NCI-H187 (cell line): Measurements from ENCODE around the gene FOXL1.

Source experiments
- DNase-seq, 2 experiments: peaks; one replicate each; lab custom pipeline; 2025; lab: John Stamatoyannopoulos, UW

FOXL1 gene

GRCh38 chr16:86605950-86606349, 27.6 kb downstream of the FOXL1 start:
- no peak for DNase-seq

DNA sequence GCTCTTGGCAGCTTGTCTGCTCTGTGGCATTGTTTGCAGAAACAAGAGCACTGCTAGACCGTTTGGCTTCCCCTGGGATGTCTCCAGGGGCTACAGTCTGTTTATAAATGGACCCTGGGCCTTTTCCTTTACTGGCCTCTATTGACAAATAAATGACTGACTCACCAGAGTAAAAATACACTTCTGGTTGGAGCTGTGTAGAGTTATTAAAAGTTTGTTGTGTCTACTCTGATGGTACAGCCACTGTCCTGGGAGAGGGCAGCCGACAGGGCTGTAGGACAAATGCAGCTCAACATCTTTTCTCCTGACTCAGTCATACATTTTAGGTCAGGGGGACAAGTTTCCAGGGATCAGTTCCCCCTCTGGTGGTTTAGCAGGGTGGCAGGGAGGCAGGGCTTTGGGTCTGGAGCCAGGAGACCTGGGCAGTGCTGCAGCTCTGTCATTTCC, 30.0 kb downstream of the FOXL1 start:
- DNase-seq, result no peak

DNA sequence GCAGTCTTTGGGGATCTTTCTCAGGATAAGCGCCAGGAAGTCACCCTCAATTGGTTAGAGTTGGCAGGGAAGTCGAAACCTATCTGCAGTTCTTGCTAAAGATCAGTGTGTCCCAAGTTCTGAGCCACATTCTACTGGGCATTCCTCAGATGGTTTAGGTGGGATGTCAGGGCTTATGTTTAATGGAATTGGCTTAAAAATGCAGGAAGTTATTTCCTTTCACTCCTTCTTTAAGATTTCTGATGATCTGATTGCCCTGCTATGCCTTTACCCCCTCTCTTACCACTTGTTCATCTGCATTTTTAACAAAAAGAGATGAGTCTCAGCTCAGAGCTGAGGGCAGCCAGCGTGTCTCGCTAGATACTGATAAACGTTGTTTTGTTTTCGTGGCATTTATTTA, 30.8 kb downstream of the FOXL1 start:
- DNase-seq, result no peak

GRCh38 chr16:86609661-86610060, 31.3 kb downstream of the FOXL1 start:
- DNase-seq, result no peak

DNA sequence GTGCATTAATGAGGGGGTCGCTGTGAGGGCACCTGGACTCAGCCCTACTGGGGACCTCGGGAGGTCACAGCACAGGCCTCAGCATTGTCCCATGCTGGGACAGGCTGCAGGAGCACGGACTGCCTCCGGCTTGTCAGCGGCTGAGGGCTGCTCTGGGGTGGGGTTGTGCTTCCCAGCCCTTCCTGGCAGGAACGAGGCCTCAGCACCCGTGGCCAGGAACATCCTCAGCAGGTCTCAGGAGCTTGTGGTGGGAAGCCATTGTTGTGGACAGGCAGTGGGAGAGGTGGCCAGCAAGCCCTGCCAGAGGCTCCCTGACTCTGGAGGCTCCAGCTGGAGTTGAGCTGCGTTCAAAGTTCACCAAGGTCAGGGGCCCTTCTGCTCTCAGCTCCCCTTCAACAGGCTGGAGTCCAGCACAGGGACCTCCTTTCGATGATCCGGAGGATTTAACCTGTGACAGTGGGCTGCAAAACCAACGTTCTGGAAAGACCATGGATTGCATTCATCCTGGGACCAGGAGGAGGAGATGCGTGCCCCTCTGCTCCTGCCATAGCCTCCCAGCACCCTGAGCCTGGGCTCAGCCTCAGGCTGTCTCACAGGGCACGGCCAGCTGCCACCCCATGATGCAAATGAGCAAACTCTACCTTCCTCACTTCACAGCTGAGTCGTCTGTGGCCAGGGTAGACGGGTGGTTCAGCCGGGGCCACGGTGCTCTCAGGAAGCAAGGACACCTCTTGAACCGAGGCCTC, 32.6 kb downstream of the FOXL1 start:
- DNase-seq, result no peak

GRCh38 chr16:86611525-86611855, 33.1 kb downstream of the FOXL1 start:
- DNase-seq, result no peak

DNA sequence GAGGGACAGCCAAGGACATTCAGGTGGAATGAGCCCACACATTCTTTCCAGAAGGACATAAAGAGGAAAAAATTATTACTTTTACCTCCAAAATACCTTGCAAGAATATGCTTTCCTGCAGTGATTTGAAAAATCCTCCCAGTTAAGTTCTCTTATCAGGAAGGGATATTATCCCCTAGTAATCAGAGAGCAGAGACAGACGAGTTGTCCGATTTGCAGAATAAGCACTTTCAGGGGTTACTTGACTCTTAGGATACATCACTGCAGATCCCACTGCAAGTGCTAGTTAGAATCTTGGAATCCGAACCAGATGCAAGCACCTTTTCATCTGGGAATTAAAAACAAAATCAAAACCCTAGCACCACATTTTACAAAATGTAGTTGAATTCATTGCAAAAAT, 33.6 kb downstream of the FOXL1 start:
- DNase-seq, result no peak

DNA sequence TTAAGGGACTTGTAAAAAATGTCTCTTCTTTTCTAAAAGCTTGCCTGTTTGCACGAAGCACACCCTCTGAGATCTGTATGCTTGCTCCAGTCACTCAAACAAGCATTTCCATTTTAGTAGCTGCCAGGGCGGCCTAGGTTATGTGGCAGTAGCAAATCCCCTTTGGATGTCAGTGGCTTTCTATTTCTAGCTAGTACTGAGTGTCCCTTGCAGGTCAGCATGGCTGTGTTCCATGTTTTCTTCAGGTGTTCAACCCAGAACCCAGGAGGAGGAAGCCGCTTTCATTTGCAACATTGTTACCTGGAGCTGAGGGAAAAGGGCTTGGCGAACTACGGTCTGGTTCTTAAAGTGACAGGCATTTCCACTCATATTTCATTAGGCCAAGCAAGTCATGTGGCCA, 36.4 kb downstream of the FOXL1 start:
- DNase-seq, result no peak

GRCh38 chr16:86616906-86617305, 38.6 kb downstream of the FOXL1 start:
- DNase-seq, result no peak

GRCh38 chr16:86618431-86619238, 40.3 kb downstream of the FOXL1 start:
- DNase-seq, result no peak

- DNase-seq, result no peak
These were observed 41.0 kb downstream of the FOXL1 start for GRCh38 chr16:86619239-86619794.

DNA sequence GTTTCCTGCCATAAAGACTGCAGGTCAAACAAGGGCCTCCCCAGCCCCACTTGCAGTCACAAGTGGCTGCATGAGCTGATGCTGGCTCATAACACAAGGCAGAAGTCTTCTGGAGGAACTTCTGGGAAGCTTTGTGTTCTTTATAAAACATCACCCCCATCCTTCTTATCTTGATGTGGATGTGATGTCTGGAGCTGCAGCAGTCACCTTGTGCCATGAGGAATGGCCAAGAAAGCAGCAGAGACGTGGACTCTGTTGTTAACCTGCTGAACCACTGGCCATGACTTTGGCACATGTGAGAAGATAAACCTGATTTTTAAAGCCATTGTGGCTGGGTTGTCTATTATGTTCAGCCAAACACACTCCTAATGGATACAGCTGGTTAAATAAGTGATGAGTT, 41.8 kb downstream of the FOXL1 start:
- no peak for DNase-seq

DNA sequence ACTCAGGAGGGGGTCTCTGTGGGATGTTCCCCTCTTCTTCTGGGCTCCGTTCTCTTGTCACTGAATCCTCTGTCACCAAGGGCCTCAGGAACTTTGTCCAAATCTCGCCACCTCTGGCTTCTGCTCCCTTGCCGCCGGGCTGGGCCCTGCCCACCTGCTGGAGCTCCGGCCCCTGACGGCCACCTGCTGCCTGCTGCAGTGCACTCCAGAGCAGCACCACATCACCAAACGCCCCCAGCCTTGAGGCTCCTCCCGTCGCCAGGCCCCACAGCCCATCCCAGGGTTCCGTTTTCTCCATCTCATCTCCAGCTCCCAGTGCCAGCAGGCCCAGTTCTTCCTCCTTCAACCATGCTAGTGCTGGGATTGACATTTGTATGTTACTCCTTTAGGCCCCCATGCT, 43.6 kb downstream of the FOXL1 start:
- no peak for DNase-seq

DNA sequence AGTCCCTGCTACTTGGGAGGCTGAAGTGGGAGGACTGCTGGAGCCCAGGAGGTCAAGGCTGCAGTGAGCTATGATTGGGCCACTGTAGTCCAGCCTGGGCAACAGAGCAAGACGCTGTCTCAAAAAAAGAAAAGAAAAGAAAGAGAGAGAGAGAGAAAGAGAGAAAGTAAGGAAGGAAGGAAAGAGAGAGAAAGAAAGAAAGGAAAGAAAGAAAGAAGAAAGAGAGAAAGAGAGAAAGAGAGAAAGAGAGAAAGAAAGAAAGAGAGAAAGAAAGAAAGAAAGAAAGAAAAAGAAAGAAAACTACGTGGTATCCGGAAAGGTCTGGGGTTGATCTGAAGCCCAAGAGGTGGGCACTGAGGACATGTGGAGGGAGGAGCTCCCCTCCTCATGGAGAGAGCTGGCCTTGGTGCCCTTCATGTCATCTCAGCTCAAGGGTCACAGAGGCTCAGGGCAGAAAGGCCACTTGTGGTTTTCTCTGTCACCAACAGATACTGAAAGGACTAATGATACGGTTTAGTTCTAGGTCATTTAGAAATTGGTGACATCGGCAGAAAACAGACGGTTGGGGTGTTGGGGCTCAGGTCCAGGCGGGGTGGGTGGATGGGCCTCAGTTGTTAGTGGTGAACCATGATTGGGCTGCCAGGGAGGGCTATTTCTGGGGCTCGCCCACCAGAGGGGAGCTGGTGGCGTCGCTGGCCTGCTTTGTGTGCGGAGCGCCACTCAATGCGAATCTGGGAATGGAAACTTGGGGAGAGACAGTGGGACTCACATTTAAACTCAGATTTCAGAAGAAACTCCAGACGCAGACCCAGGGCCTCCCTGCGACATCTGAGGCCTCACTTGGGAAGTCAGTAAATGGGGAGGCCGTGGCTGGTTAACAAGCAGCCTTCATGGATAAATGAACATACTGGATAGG, 44.6 kb downstream of the FOXL1 start:
- DNase-seq, result no peak

GRCh38 chr16:86625029-86625428, 46.7 kb downstream of the FOXL1 start:
- no peak for DNase-seq

DNA sequence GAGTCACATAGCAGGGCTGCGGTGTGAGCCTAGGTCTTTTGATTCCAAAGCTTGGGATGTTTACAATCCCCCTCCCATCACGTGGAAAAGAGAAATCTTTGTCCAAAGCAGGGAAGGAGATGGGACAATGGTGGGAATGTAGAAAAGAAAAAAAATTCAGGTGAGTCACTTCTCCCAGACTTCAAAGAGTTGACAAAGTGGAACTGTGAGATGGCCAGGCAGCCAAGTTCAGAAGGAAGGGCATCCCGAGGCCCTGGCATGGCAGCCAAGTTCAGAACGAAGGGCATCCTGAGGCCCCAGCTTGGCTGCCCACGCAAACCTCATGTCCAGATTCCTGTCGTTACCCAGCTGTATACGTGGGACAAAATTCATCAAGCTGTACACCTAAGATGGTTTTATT, 47.5 kb downstream of the FOXL1 start:
- no peak for DNase-seq

DNA sequence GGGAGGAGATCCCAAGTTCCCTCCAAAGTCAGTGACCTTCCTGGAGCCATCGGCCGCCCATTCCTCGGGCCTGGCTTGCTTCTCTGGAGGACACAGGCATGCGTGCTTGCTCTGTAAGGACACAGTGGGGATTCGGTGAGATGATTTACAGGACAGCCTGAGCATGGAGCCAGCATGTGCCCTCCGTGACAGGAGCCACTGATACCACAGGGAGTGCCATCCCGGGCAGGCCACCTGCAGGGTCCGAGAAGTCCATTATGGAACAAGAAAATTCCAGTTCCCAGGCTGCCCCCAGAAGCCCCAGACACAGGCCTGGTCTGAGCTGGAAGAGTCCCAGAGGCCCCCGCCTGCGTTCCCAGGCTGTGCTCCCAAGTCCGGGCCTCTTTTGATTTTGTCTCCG, 47.9 kb downstream of the FOXL1 start:
- DNase-seq, result no peak

GRCh38 chr16:86626966-86627365, 48.6 kb downstream of the FOXL1 start:
- DNase-seq, result no peak

DNA sequence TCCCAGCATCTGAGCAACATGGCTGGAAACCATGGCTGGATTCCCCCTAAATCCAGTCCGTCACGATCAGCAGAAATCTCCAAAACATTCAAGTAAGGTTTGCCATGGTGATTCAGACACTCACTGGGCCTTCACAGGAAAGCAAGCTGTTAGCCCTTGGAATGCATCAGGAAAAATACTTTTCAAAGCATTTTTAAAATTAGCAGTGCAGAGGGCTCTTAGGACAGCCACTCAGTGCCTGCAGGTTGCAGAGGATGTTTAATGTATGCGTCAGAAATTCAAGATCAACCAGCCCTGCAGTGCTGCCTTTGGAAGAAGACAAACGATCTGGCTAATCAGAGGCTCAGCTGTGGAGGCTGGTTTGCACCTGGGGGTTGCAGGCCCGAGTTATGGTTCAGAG, 50.3 kb downstream of the FOXL1 start:
- no peak for DNase-seq

DNA sequence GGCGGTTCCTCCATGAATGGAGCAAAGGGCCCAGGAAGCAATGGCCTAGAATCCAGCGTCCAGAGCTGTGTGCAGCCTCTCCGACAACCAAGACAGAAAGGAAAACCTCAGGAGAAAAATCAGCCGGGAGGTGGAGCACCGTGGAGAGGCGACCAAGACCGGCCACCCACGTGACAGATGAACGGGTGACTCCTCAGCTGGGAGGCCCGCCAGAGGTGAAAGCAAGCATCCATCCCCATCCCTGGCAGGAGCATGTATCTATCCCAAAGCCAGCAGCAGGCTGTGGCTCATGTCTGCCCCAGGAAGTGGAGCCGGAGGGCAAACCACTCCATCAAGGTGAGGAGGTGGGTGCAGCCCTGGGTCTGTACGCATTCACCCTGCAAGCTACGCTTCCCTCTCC, 52.1 kb downstream of the FOXL1 start:
- no peak for DNase-seq

GRCh38 chr16:86631444-86631843, 53.1 kb downstream of the FOXL1 start:
- no peak for DNase-seq
